HL-60/S4 treated with phorbol 12-myristate 13-acetate at 8.2 ng/mL for 4 days and 3 days (cell line): ENCODE results near the gene LRP5.
"Not testable (repeated sequence)": the region's sequence is repeated elsewhere in the genome, so short reads cannot be mapped to it uniquely, and the experiment has no call there.

Experiments
- in situ Hi-C: fragments of 300-500 bp; cut with MboI; formaldehyde crosslinking; loops from 2 replicates; pipeline ENCODE4 v1.15.0; 2022; ENCODE audit warnings: low sequenced_read_pairs

Gene LRP5

DNA sequence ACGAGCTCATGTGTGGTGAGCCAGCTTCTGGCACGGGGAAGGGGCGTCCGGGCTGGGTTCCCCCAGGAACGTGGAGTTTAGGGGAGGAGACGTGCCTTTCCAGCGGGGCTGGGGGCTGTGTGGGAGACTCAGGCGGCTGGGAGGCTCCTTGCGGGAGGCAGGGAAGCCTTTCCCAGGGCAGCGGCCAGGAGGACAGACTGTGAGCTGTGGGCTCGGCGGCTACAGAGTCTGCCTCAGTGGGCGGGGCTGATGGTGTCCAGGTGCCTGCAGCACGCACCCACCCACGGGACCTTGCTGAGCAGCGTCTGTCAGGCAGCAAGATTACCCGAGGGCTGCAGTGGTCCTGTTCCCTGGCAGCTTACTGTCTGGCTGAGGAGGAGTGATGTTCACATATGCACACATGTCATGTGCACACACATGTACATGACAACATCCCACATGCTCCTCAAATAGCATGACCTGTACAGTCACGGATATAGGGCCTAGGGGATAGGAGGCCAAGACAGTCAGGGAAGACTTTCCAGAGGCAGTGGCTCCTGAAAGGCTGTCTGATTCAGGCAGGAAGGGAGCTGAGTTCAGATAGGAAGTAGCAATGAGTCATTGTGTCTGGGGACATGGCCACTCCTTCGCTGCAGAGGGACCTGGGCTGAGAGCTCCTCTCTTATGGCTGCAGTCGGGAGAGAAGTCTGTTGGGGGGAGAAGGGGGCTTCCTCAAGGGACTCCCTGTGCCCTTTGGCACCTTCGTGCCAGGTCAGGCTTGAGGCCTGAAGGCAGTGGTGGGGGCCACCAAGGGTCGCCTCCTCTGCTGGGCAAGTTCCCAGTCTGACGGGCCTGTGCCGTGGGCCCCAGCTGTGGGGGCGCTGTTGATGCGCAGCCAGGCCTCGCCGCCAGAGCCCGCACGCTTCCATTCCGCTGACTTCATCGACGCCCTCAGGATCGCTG is 124.9 kb downstream of the LRP5 start:
- in situ Hi-C loops = no loop called here

DNA sequence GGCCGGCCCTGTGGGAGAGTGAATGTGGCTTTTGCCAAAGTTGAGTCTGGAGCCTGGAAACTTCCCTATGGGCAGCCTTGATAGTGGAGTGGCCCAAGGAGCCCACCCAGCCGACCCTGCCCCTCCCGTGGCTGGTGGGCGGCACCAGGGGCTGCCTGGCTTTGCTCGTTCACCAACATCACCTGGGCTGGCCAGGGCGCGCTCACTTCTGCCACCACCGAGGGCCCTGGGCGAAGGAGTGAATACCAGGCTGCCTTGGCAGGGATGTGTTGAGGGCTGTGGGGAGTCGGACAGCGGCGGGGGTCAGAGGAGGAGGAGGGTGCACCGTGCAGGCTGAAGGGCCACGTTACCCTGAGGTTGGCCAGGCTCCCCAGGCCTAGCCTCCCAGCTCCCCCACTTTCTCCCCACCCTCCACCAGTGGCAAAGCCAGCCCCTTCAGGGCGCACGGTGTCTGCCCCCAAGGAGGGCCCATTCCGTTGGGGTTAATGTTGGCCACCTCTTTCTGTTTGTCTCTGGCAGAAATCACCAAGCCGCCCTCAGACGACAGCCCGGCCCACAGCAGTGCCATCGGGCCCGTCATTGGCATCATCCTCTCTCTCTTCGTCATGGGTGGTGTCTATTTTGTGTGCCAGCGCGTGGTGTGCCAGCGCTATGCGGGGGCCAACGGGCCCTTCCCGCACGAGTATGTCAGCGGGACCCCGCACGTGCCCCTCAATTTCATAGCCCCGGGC is 125.7 kb downstream of the LRP5 start:
- in situ Hi-C loops = no loop called here

DNA sequence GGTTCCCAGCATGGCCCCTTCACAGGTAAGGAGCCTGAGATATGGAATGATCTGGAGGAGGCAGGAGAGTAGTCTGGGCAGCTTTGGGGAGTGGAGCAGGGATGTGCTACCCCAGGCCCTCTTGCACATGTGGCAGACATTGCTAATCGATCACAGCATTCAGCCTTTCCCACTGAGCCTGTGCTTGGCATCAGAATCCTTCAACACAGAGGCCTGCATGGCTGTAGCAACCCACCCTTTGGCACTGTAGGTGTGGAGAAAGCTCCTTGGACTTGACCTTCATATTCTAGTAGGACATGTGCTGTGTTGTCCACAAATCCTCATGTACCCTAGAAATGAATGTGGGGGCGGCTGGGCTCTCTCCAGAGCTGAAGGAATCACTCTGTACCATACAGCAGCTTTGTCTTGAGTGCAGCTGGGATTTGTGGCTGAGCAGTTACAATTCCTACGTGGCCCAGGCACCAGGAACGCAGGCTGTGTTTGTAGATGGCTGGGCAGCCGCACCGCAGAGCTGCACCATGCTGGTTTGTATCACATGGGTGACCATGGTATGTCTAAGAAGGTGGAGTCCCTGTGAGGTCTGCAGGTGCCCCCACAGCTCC is 126.4 kb downstream of the LRP5 start:
- in situ Hi-C loops = no loop called here

DNA sequence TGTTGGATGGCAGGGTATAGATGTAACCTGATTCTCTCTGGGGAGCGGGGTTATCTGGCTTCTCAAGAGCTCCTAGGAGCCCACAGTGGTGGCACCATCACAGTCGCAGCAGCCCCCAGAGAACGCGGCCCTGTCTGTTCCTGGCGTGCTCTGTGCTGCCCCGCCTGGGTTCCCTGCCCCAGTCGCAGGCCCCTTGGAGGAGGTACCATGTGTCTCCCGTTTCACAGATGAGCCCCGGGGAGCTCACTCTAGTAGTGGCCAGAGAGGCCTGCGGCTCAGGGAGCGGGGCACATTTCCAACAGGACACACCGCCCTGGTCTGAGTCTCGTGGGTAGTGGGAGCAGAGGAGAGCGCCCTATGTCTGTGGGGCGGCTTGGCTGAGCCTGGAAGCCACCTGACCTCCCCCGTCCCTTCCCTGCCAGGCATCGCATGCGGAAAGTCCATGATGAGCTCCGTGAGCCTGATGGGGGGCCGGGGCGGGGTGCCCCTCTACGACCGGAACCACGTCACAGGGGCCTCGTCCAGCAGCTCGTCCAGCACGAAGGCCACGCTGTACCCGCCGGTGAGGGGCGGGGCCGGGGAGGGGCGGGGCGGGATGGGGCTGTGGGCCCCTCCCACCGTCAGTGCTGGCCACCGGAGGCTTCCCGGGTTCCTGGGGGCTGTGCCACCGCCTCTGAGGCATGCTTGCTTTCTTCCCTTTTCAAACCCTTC is 127.1 kb downstream of the LRP5 start:
- in situ Hi-C loops = no loop called here

DNA sequence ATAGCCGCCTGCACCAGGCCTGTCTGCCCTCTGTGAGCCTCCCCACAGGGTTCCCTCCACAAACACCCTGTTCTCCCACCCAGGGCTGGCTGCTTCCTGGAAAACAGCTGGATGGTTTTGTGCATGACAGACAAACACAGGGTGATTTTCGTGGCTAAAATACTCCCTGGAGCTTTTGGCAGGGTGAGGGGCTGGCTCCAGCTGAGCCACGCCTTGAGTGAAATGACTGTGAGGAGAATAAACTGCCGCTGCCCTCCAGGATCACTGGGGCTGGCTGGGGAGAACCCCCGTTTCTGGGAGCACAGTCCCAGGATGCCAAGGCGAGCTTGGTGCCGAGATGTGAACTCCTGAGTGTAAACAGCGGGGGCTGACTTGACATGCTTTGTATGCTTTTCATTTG is 127.8 kb downstream of the LRP5 start:
- in situ Hi-C loops = no loop called here

DNA sequence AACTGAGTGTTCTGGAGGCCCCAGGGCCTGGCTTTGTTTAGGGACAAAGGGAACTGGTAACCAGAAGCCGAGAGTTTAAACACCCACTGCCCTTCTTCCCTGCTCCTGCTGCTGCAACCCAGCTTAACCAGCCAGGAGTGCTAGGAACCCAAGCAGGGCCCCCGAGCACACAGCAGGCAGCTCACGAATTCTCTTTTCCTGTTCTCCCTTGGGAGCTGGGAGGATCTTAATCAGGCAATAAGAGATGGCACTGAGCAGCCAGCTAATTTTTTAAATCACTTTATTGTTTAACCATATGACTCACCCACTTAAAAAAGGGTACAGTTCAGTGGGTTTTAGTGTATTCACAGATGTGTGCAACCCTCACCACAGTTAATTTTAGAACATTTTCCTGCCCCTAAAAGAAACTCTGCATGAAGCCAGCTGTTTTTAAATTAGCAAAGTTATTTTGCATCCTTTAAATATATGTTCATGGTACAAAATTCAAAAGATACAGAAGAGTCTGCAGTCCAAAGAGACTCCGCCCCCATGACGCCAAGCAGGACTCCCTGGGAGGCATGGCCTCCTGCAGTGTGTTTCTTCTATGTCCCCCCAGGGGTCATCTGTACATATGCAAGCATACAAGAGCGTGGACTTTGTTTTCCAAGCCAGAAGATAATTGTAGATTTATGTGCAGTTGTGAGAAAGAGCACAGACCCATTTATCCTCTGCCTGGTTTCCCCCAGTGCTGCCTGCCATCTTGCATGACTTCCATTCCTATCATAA is 129.3 kb downstream of the LRP5 start:
- in situ Hi-C loops = no loop called here

DNA sequence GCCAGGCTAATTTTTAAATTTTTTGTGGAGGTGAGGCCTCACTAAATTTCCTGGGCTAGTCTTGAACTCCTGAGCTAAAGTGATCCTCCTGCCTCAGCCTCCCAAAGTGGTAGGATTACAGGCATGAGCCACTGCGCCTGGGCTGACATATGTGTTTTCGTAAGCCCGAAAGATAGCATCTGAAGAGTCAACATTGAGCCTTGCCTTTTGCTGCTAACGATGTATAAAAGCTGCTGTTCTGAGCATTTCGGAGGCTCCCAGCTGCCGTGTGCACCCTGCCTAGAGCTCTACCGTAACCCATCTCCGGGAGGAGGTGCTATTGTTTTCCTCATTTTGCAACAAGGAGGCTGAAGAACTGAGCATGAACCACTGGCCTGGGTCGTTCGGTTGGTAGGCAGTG is 130.0 kb downstream of the LRP5 start:
- in situ Hi-C loops = no loop called here

DNA sequence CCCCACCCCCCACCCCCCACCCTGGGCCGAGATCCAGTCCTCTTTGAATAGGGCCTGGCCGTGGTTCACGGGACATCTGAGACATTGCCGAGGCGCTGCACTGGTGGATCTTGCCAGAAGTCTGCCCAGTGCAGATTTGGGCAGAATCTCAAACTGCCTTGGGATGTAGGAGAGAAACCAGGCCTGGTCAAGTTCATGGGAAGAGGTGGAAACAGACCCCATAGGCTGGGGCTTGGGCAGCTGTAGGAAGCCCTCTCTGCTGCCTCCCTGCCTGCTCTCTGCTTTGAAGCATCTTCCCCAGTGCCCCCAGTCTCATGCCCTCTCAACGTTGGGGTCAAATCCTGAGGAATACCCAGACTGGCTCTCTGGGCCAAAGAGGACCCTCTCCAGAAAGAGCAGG is 132.2 kb downstream of the LRP5 start:
- in situ Hi-C loops = no loop called here

DNA sequence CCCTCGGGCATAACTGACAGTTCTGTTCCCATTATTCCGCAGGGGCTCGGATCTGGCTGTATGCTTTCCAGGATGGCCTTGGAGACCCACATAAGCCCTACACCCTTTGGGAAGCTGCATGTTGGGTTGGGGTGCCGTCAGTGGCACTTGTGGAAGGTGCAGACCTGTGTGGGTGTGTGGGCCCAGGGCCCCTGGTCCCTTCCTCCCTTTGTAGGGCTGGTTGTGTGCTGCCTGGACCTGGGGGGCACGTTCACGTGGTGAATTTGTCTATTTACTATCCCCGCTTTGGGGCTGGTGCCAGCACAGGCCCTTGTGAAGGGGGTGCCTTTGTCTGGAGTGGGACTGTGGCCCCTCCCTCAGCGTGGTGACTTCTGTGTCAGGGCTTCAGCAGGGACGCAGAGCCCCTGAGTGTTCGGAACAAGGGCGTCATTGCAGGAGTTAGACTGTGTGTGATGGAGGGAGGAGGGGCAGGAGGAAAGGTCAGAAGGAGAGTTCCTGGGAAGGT is 133.2 kb downstream of the LRP5 start:
- in situ Hi-C loops = no loop called here

DNA sequence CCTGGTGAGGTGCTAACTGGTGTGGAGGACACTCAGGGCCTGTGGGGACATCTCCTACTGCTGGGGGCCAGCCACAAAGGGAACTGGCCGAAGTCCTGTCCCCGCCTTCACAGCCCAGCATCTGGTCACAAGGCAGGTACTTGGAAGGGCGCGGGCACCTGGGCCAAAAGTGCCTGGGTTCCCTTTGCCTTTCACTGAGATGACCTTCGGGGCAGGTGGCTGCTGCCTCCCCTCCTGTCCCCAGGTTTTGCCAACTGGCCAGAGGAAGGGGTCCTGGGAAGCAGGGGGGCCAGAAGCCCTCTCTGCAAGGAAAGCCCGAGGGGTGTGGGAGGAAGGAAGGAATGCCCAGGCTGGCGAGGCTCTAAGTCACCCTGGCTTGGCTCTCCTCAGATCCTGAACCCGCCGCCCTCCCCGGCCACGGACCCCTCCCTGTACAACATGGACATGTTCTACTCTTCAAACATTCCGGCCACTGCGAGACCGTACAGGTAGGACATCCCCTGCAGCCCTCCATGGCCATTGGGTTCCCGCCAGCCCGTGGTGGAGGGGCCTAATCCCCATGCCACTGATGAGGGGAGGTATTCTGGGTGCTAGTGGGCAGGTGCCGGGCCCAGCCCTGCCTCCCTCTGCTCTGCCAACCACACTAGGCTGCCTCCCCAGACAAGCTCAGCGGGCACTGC is 133.8 kb downstream of the LRP5 start:
- in situ Hi-C loops = no loop called here

DNA sequence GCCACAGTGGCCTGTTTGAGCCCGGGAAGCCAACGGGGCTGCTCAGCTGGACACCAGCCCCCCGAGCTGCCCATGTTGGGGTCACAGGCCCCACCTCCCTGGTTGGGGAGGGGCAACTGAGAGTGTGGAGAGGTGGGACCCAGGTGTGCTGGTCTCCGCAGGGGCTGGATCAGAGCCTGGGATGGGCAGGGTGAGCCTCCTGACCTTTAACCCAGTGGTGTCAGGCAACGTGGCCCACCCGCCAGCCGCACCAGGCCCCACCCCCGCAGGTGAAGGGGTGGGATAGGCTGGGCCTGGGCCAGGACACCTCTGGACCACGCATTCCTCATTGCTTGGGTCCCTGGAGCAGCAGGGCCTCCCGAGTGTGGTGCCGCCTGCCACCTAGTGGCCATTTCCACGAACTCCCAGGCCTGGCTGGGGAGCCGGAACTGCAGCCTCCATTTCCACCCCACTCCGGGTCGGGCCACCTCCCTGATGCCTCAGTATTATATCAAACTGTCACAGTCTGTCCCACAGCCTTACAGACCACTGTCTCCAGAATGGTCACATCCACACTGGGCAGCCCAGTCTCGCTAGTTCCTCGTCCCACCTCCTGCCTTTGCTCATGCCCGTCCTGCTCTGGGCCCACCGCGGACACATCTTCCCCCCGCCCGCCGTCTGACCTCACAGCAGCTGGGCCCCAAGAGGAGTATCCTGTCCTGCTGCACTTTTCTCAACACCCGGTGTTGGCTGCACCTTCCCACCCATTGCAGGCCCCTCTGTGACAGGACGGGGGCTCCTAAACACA is 134.8 kb downstream of the LRP5 start:
- in situ Hi-C loops = no loop called here

DNA sequence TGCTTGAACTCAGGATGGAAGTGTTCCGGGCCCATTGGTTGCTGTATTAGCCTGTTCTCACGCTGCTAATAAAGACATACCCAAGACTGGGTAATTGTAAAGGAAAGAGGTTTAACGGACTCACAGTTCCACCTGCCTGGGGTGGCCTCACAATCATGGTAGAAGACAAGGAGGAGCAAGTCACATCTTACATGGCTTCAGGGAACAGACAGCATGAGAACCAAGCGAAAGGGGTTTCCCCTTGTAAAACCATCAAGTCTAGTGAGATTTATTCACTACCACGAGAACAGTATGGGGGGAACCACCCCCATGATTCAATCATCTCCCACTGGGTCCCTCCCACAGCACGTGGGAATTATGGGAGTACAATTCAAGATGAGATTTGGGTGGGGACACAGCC is 135.5 kb downstream of the LRP5 start:
- in situ Hi-C loops = not testable (repeated sequence)

DNA sequence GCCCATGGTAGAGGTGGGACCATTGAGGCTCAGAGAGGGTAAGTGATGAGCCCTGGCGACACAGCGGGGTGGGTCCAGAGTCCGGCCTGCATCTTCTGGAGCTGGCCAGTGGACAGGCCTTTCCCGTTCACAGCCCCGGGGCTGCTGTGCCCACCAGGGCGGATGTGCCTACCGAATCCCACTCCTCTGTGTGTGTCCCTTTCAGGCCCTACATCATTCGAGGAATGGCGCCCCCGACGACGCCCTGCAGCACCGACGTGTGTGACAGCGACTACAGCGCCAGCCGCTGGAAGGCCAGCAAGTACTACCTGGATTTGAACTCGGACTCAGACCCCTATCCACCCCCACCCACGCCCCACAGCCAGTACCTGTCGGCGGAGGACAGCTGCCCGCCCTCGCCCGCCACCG is 136.2 kb downstream of the LRP5 start:
- in situ Hi-C loops = no loop called here

DNA sequence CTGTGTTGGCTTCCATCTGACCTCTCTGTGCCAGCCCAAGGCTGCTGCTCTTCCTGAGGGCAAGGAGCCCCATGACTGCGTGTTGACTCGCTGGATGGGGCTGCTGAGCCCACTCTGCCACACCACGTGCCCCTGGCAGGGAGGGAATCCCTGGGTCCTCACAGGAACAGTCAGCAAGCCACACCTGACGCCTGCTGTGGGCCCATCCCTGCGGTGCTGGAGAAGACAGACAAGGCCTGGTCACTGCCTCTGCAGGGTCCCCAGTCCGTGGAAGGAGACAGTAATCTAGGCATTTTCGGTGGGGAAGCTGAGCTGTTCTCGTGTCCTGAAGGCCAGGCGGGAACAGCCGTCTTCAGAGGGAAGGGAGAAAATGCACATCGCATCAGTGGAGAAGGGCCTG is 137.6 kb downstream of the LRP5 start:
- in situ Hi-C loops = no loop called here

DNA sequence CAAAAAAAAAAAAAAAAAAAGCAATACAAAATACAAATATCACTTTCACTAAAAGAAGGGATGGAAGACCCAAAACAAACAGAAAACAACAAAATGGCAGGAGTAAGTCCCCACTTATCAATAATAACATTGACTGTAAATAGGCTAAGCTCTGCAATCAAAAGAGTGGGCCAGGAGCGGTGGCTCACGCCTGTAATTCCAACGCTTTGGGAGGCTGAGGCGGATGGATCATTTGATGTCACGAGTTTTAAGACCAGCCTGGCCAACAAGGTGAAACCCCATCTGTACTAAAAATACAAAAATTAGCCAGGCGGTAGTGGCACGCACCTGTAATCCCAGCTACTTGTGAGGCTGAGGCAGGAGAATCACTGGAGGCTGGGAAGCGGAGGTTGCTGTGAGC is 138.3 kb downstream of the LRP5 start:
- in situ Hi-C loops = no loop called here

DNA sequence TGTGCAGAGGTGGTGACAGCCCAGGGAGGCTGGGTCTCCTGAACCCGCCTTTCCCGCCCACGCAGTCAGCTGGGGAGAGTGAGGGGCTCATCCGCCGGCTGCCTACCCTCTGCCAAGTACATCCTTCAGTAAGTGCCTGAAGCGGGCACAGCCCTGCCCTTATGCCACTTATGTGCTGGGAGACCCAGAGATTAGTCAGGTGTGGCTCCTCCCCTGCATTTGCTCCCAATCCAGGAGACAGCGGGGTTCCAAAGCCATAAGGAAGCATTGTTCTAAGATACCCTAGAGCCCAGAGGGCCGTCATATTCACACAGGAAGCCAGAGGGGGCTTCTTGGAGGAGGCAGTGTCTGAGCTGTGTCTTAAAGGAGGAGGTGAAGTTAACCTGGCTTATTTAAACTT is 142.4 kb downstream of the LRP5 start:
- in situ Hi-C loops = no loop called here

DNA sequence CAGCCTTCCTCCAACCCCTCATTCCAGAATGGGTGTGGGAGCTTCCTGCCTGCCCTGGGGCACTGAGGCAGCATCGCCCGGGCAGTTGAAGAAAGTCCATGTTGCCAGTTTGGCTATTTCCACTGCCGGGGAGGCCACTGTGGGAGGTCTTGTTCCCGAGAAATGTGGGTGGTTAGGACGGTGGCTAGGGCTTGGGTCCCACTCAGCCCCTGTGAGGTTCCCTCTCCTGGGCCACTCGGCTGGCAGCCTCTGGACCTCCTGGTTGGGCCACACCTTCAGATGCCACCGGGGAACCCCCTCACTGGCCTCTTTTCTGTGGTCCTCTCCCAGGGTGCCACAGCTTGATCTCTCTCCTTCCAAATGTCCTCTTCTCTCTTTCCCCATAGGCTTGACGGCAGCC is 143.1 kb downstream of the LRP5 start:
- in situ Hi-C loops = no loop called here

DNA sequence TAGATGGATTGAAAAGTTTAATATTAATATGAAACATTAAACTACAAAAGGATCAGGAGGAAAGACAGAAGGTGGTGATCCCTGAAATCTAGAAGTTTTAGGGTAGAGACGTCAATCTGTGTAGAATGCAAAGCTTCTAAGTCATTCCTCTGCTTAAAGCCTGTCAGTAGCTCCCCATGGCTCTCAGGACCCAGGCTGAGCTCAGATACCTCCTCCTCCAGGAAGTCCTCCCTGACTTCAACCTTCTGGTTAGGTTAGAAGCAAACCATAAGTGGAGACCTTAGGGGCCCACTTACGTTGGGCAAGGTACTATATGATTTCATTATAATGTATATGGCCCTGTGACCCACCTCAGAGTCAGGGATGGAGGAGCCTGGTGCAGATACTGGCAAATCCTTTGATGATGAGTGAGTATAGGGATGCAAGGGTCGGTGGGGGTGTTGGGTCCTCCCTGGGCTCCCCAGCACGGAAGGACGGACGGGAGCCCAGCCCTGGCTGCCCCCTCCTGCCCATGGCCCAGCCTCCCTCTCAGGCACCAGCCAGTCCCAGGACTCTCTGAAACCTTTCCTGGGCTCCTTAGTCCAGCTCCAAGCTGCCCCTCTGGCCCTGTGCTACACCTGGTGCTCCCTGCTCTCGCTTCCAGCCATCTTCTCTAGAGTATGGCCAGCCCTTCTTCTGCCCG is 145.0 kb downstream of the LRP5 start:
- in situ Hi-C loops = no loop called here
